Karpas-422 (cell line): ENCODE results near the gene CFAP298. TPM values are rescaled to one million over a fixed set of nuclear protein-coding genes. Genes with fewer than 3 reads are reported as not detected.
A peak's percentile ranks its signal among the peaks of the same experiment; 100 is the strongest.
"Not testable (repeated sequence)": the region's sequence is repeated elsewhere in the genome, so short reads cannot be mapped to it uniquely, and the experiment has no call there.

Source experiments
- DNase-seq: peaks from one replicate; pipeline ENCODE4 v3.0.0-alpha.2; 2015
- H2AFZ ChIP-seq: fragments of 200-600 bp; sonication (generic); 2 replicates; pipeline ENCODE4 v1.6.1; 2014; ENCODE audit warnings: antibody characterized with exemption, low read length, mixed read lengths
- H3K27ac ChIP-seq: fragments of 200-600 bp; sonication (generic); 2 replicates; pipeline ENCODE4 v1.5.1; 2014; ENCODE audit warnings: mild to moderate bottlenecking, low read length, moderate library complexity
- H3K27me3 ChIP-seq: fragments of 200-600 bp; sonication (generic); 2 replicates; pipeline ENCODE4 v1.6.1; 2014; ENCODE audit warnings: low read length, mixed read lengths
- H3K36me3 ChIP-seq: fragments of 200-600 bp; sonication (generic); 2 replicates; pipeline ENCODE4 v1.6.1; 2014; ENCODE audit warnings: low read length, mixed read lengths; ENCODE audit not compliant: insufficient read depth
- H3K4me1 ChIP-seq: fragments of 200-600 bp; sonication (generic); 2 replicates; pipeline ENCODE4 v1.6.1; 2014; ENCODE audit warnings: mild to moderate bottlenecking, low read length, mixed read lengths
- H3K4me2 ChIP-seq: fragments of 200-600 bp; sonication (generic); 2 replicates; pipeline ENCODE4 v1.6.1; 2014; ENCODE audit warnings: low read length, low read depth, mild to moderate bottlenecking; ENCODE audit not compliant: poor library complexity, severe bottlenecking
- H3K4me3 ChIP-seq: fragments of 200-600 bp; sonication (generic); 2 replicates; pipeline ENCODE4 v1.5.1; 2014; ENCODE audit warnings: mild to moderate bottlenecking, antibody characterized with exemption, low read length, mixed read lengths
- H3K79me2 ChIP-seq: fragments of 200-600 bp; sonication (generic); 2 replicates; pipeline ENCODE4 v1.6.1; 2014; ENCODE audit warnings: mild to moderate bottlenecking, low read length, mixed read lengths
- H3K9ac ChIP-seq: fragments of 200-600 bp; sonication (generic); 2 replicates; pipeline ENCODE4 v1.6.0; 2014; ENCODE audit warnings: low read length
- H3K9me2 ChIP-seq: fragments of 200-600 bp; sonication (generic), shearing (Covaris generic); replicated peaks from 2 replicates; pipeline ENCODE4 v1.6.0; 2014; ENCODE audit warnings: mild to moderate bottlenecking, low read length, moderate library complexity; ENCODE audit not compliant: insufficient read depth
- H3K9me3 ChIP-seq: fragments of 300-700, 200-600 bp; sonication (generic); 2 replicates; pipeline ENCODE4 v1.6.1; 2014; ENCODE audit warnings: low read length, mixed read lengths
- H4K20me1 ChIP-seq: fragments of 200-600 bp; sonication (generic); 2 replicates; pipeline ENCODE4 v1.6.1; 2014; ENCODE audit warnings: mild to moderate bottlenecking, antibody characterized with exemption, low read length, low read depth; ENCODE audit not compliant: insufficient read depth
- total RNA-seq: library from RNA; depleted of rRNA; stranded (reverse); fragments of >200 nt; shearing (Covaris generic); gene quantifications from 2 replicates; pipeline ENCODE4 v1.2.3, GENCODE V29; 2014; ENCODE audit warnings: low replicate concordance

Gene CFAP298
- total RNA-seq, 1 experiment from 2014 or later, result 36.0 TPM

DNA sequence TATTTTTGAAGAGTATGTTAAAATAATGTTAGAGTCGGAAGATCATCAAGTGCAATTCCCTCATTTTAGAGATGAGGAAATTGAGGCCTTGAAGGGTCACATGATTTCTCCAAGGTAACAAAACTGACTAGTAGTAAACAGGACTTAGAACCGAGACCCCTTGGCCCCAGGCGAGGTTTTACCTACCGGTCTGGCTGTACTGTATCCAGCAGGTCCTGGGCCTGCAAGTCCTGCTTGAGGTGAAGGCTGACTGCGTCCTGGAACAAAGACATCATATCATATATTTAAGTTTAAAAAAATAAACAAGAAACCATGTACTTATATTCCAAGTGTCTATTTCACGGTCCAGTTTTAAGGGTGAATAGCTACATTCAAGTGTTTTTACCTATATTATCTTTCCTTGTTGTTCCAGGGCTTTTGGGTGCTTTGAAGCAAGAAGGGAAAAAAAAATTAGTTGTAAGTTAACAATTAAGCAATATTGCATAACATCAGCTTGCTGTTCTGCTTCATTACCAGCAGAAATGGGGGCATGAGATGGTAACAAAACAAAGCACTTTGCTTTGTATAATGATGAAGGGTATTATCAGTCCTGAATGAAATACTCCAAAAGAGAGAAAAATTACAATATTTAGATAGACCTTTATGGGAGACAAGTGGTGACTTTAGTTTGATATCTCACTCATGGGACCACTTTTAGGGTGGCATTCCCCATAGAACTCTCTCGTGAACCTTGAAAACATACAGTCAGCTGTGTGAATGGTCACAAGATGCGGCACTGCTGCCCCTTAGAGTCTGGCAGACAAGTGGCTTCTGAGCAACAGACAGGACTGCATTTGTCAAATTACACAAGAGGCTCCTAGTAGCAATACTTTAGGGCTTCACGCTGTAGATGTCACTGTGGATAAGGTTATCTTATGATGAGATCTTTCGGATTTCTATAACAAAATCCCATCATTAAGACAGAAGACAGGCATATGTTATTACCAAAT lies 29.8 kb upstream of the CFAP298 start:
- H4K20me1 ChIP-seq, result no peaks in the 10 kb centered on the region
- no peak overlapping the region for H2AFZ ChIP-seq
- H3K9ac ChIP-seq, result no peak overlapping the region
- no peak for DNase-seq
- H3K36me3 ChIP-seq, result no peaks in the 10 kb centered on the region
- no peak overlapping the region for H3K27ac ChIP-seq
- no peak overlapping the region for H3K4me2 ChIP-seq
- no peaks in the 10 kb centered on the region for H3K27me3 ChIP-seq
- no peaks in the 10 kb centered on the region for H3K79me2 ChIP-seq
- no peaks in the 10 kb centered on the region for H3K9me2 ChIP-seq
- H3K9me3 ChIP-seq, result no peaks in the 10 kb centered on the region
- H3K4me3 ChIP-seq, result no peak overlapping the region
- no peaks in the 10 kb centered on the region for H3K4me1 ChIP-seq

DNA sequence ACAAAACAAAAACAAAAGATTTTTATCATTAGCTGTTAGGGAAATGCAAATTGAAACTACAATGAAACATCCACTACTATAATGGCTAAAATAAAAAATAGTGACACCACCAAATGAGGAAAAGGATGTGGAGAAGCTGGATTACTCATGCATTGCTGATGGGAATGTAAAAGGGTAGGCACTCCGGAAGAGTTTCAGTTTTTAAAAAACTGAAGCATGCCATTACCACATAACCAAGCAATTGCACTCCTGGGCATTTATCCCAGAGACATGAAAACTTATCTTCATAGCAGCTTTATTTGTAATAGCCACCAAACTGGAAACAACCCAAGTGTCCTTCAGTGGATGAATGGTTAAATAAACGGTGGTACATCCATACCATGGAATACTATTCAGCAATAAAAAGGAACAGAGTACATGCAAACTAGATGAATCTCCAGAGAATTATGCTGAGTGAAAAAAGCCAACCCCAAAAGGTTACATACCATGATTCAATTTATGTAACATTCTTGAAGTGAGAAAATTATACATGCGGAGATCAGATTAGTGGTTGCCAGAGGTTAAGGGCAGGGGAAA lies 14.5 kb upstream of the CFAP298 start:
- no peak overlapping the region for H3K9ac ChIP-seq
- no peak overlapping the region for H3K27ac ChIP-seq
- H3K4me3 ChIP-seq, result no peak overlapping the region
- no peaks in the 10 kb centered on the region for H3K4me1 ChIP-seq
- no peaks in the 10 kb centered on the region for H3K9me3 ChIP-seq
- DNase-seq, result no peak
- H2AFZ ChIP-seq, result no peak overlapping the region
- no peaks in the 10 kb centered on the region for H4K20me1 ChIP-seq
- no peak overlapping the region for H3K4me2 ChIP-seq
- H3K79me2 ChIP-seq, result no peaks in the 10 kb centered on the region
- 0 out of 2 replicates have a peak, but pooled peaks cover 3% of the 10 kb centered on the region for H3K36me3 ChIP-seq
- H3K27me3 ChIP-seq, result no peaks in the 10 kb centered on the region
- H3K9me2 ChIP-seq, result no peaks in the 10 kb centered on the region

DNA sequence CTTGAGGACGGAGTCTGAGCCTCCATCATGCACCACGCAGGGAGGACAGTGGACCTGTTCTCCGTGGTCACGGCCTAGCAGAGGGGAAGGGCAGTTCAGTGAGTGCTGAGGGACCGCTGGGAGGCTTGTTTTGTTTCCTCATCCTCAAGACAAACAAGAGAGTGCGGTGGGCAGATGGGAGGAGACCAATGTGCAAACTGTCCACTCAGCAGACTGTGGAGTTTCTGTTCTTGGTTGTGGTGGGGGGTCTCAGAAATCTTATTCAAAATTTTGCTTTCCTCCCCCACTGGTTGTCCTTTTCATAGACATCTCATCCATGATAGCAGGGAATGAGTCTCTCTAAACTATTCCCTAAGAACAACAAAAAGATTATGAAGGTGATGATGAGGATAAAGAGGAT lies 6.0 kb upstream of the CFAP298 start:
- H3K27ac ChIP-seq, DNase-seq, H3K4me3 ChIP-seq, H2AFZ ChIP-seq, H3K27me3 ChIP-seq, H3K36me3 ChIP-seq, H3K79me2 ChIP-seq, H4K20me1 ChIP-seq, H3K9me3 ChIP-seq, H3K4me1 ChIP-seq, H3K4me2 ChIP-seq, H3K9me2 ChIP-seq, H3K9ac ChIP-seq: not testable (repeated sequence)

DNA sequence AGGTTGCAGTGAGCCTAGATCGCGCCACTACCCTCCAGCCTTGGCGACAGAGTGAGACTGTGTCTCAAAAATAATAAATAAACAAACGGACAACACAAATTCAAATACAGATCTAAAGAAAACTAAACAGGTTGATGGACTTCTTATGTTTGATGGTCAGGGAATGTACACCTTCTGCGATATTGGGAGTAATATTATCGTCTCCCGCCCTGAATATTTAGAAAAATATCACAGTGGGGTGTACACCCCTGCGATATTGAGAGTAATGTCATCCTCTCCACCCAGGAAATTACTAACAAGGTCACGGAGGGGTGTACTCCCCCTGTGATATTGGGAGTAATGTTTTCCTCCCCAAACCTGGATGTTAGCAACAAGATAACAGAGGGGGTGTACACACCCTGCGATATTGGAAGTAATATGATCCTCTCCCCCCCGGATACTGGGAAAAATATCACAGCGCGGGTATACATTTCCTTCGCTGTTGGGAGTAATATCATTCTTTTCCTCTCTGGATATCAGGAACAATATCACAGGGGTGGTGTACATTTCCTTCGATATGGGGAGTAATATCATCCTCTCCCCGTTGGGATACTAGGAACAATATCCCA lies 1.4 kb upstream of the CFAP298 start:
- H3K4me1 ChIP-seq, result peaks cover 15% of the 10 kb centered on the region
- no peak overlapping the region for H2AFZ ChIP-seq
- H3K4me3 ChIP-seq, result peak overlapping the region; percentile 96
- peak overlapping the region; percentile 84 for H3K4me2 ChIP-seq
- peaks cover 11% of the 10 kb centered on the region; the same call in 1 of the 2 replicates for H3K36me3 ChIP-seq
- H3K27me3 ChIP-seq, result no peaks in the 10 kb centered on the region
- peaks cover 27% of the 10 kb centered on the region for H3K79me2 ChIP-seq
- H3K9me3 ChIP-seq, result no peaks in the 10 kb centered on the region
- no peak overlapping the region for H3K27ac ChIP-seq
- no peak for DNase-seq
- H3K9ac ChIP-seq, result peak overlapping the region; percentile 96
- no peaks in the 10 kb centered on the region for H3K9me2 ChIP-seq
- H4K20me1 ChIP-seq, result no peaks in the 10 kb centered on the region

DNA sequence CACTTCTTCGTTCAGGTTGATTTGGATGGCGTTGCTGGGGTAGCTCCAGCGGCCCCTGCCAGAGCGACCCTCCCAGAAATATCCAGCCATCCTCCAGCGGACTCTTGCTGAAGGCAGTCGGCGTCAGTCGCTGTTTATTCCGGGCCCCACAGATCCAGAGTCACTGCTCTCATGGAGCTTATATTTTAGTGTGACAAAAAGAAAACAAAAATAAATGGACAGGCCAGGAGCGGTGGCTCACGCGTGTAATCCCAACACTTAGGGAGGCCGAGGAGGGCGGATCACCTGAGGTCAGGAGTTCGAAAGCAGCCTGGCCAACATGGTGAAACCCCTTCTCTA lies 791 bp upstream of the CFAP298 start:
- Histone ChIP-seq H3K4me3 (peak overlapping the region; percentile 96), H3K27ac (no peak overlapping the region), H3K9me3 (no peaks in the 10 kb centered on the region), H3K79me2 (peaks cover 27% of the 10 kb centered on the region), H3K9me2 (no peaks in the 10 kb centered on the region), H3K4me1 (peaks cover 15% of the 10 kb centered on the region), H4K20me1 (no peaks in the 10 kb centered on the region), H3K27me3 (no peaks in the 10 kb centered on the region), H3K36me3 (peaks cover 11% of the 10 kb centered on the region; the same call in 1 of the 2 replicates), H3K4me2 (peak overlapping the region; percentile 84), H3K9ac (peak overlapping the region; percentile 96), H2AFZ (peak overlapping the region; percentile 93)
- DNase-seq, result no peak

DNA sequence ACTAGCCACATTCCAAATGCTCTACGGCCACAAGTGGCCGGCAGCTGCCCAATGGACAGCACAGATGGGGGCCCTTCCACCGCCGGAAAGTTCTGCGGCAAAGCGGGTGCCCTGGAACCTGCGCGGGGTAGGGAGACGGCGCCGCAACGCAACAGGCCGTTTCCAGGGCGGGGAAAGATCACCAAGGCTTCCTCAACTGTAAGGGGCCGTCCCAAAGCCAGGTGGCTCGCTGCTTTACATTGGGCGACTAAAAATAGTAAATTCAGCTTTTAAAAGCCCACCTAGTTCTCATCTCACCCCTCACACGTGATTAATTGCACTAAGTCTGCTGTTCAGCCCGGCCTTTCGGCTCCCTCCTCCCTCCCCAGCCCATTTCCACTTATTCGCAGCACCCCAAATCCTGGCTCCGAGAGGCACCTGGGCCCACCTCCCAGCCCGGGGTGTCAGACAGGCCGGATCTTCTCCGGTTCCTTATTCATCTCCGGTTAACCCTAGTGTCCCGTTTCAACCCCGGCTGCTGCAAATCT lies 643 bp downstream of the CFAP298 start:
- no peaks in the 10 kb centered on the region for H3K9me2 ChIP-seq
- H3K27ac ChIP-seq, result peak overlapping the region; percentile 92
- H4K20me1 ChIP-seq, result no peaks in the 10 kb centered on the region
- H3K4me1 ChIP-seq, result peaks cover 15% of the 10 kb centered on the region
- peak overlapping the region; percentile 96 for H3K4me3 ChIP-seq
- H3K9me3 ChIP-seq, result no peaks in the 10 kb centered on the region
- peaks cover 27% of the 10 kb centered on the region for H3K79me2 ChIP-seq
- H3K9ac ChIP-seq, result peak overlapping the region; percentile 96
- H2AFZ ChIP-seq, result peak overlapping the region; percentile 93
- peaks cover 17% of the 10 kb centered on the region; the same call in 1 of the 2 replicates for H3K36me3 ChIP-seq
- H3K27me3 ChIP-seq, result no peaks in the 10 kb centered on the region
- H3K4me2 ChIP-seq, result peak overlapping the region; percentile 84
- peak; percentile 92 for DNase-seq

DNA sequence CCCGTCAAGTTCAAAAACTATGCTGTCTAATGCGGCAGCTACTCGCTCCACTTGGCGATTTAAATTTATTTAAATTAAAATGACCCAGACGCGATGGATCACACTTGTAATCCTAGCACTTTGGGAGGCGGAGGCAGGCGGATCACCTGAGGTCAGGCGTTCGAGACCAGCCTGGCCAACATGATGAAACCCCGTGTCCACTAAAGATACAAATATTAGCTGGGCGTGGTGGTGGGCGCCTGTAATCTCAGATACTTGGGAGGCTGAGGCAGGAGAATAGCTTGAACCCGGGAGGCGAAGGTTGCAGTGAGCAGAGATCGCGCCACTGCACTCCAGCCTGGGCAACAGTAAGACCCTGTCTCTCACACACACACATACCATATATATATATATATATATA lies 1.2 kb downstream of the CFAP298 start:
- Histone ChIP-seq H3K79me2 (peaks cover 27% of the 10 kb centered on the region), H3K4me3 (peak overlapping the region; percentile 59), H3K4me2 (peak overlapping the region; percentile 84), H3K4me1 (peaks cover 15% of the 10 kb centered on the region), H3K9ac (0 out of 2 replicates have a peak overlapping the region, but pooled peaks have one; percentile 27), H3K36me3 (peaks cover 20% of the 10 kb centered on the region; the same call in 1 of the 2 replicates), H3K27ac (peak overlapping the region; percentile 92; the same call in 1 of the 2 replicates)
- not testable (repeated sequence) for H2AFZ ChIP-seq, DNase-seq, H3K27me3 ChIP-seq, H3K9me2 ChIP-seq, H4K20me1 ChIP-seq, H3K9me3 ChIP-seq

DNA sequence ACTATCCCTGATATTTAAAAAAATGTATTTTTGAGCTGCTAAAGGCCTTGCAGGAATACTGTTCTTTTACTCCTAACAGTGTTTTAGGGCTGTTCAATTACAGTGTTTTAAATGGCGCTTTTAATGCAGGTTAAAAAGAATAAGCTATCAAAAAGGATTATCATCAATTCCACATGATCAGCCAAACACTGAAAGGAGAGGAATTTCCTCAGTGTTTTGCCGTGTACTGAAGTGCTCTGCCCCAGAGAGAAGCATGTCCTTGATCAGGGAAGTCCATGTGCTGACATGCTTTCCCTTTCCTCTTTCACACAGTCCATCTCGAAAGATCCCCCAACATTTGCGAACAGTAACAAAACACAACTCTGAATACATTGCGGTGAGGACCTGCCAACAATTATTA lies 3.3 kb downstream of the CFAP298 start:
- DNase-seq, result no peak
- Histone ChIP-seq H3K27me3 (no peaks in the 10 kb centered on the region), H2AFZ (no peak overlapping the region)

More for the DNA sequence above, 3.3 kb downstream of the CFAP298 start:
- Histone ChIP-seq H3K36me3 (peaks cover 29% of the 10 kb centered on the region; the same call in 1 of the 2 replicates), H3K9me2 (no peaks in the 10 kb centered on the region), H3K27ac (no peak overlapping the region), H3K9ac (no peak overlapping the region), H4K20me1 (no peaks in the 10 kb centered on the region), H3K9me3 (no peaks in the 10 kb centered on the region), H3K79me2 (peaks cover 27% of the 10 kb centered on the region), H3K4me1 (peaks cover 15% of the 10 kb centered on the region), H3K4me2 (no peak overlapping the region), H3K4me3 (no peak overlapping the region)
